MM.1S (cell line): ENCODE data around the gene B4GALNT1.

Source experiments
- DNase-seq: peaks from one replicate; pipeline ENCODE4 v3.0.0-alpha.2; 2015
- H2AFZ ChIP-seq: fragments of 300-600 bp; sonication (generic); 2 replicates; pipeline ENCODE4 v1.6.0; 2016; ENCODE audit warnings: antibody characterized with exemption, low read length
- H3F3A ChIP-seq: fragments of 300-600 bp; sonication (generic); 2 replicates; pipeline ENCODE4 v1.6.1; 2016; ENCODE audit warnings: mild to moderate bottlenecking, antibody characterized with exemption, low read length, moderate library complexity, mixed read lengths; ENCODE audit not compliant: insufficient read depth
- H3K27ac ChIP-seq: fragments of 300-600 bp; sonication (generic); 2 replicates; pipeline ENCODE4 v1.5.1; 2016; ENCODE audit warnings: mild to moderate bottlenecking, low read length
- H3K27me3 ChIP-seq: fragments of 300-600 bp; sonication (generic); replicated peaks from 2 replicates; pipeline ENCODE4 v1.6.0; 2016; ENCODE audit warnings: low read length; ENCODE audit not compliant: insufficient read depth
- H3K36me3 ChIP-seq: fragments of 300-600 bp; sonication (generic); replicated peaks from 2 replicates; pipeline ENCODE4 v1.6.1; 2016; ENCODE audit warnings: mild to moderate bottlenecking, low read length, mixed read lengths; ENCODE audit not compliant: insufficient read depth
- H3K4me1 ChIP-seq: fragments of 300-600 bp; sonication (generic); 2 replicates; pipeline ENCODE4 v1.6.1; 2016; ENCODE audit warnings: low read length, mixed read lengths
- H3K4me2 ChIP-seq: fragments of 300-600 bp; sonication (generic); 2 replicates; pipeline ENCODE4 v1.6.0; 2016; ENCODE audit warnings: low read depth, low read length
- H3K4me3 ChIP-seq: fragments of 300-600 bp; sonication (generic); 2 replicates; pipeline ENCODE4 v1.5.1; 2016; ENCODE audit warnings: low read length, mixed read lengths
- H3K79me2 ChIP-seq: fragments of 300-600 bp; sonication (generic); 2 replicates; pipeline ENCODE4 v1.6.1; 2016; ENCODE audit warnings: mixed run types, low read length, mixed read lengths
- H3K9ac ChIP-seq: fragments of 300-600 bp; sonication (generic); 2 replicates; pipeline ENCODE4 v1.6.1; 2016; ENCODE audit warnings: low read length, mixed read lengths
- H3K9me2 ChIP-seq: fragments of 300-600 bp; sonication (generic); replicated peaks from 2 replicates; pipeline ENCODE4 v1.6.1; 2016; ENCODE audit warnings: mild to moderate bottlenecking, low read length, mixed read lengths; ENCODE audit not compliant: insufficient read depth
- H3K9me3 ChIP-seq: fragments of 300-600 bp; sonication (generic); replicated peaks from 2 replicates; pipeline ENCODE4 v1.6.1; 2016; ENCODE audit warnings: mild to moderate bottlenecking, low read length, mixed read lengths; ENCODE audit not compliant: insufficient read depth
- H4K20me1 ChIP-seq: fragments of 300-600 bp; sonication (generic); 2 replicates; pipeline ENCODE4 v1.6.1; 2016; ENCODE audit warnings: mild to moderate bottlenecking, low read length, moderate library complexity, mixed read lengths; ENCODE audit not compliant: insufficient read depth
- CTCF ChIP-seq: fragments of 300-600 bp; sonication (generic); IDR thresholded peaks from 2 replicates; pipeline ENCODE4 v1.5.1; 2016; ENCODE audit warnings: antibody characterized with exemption, low read length, mixed read lengths
- EZH2 ChIP-seq: fragments of 300-600 bp; sonication (generic); optimal IDR thresholded peaks from 2 replicates; pipeline ENCODE3; 2017; ENCODE audit warnings: low read depth, mild to moderate bottlenecking, antibody characterized with exemption, low read length, mixed read lengths
- EZH2phosphoT487 ChIP-seq: fragments of 300-600 bp; sonication (generic); IDR thresholded peaks from 2 replicates; pipeline ENCODE4 v1.6.1; 2018; ENCODE audit warnings: antibody characterized with exemption, low read length

B4GALNT1 gene

DNA sequence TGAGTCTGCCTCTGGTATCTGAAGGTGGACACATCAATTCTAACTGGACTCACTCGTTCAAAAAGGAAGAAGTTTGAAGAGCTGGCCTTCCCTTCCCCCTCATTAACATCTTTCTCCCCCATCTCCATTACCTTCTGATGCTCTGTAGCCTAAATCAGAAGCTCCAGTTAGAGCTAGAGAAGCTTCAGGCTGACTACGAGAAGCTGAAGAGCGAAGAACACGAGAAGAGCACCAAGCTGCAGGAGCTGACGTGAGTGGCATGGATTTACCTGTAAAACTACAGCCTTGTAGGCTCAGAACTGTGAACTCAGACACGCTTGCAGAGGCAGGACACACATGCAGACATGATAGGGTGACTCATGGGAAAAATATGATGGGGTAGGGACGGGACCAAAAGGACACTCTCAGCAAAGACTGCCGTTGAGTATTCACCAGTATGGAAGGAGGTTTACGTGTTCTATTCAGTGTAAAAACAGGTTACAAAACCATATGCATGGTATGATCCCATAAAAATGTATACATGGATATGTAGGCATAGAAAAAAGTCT is 56.3 kb downstream of the B4GALNT1 start:
- no peak for DNase-seq
- no peaks in the 10 kb centered on the region for H3K79me2 ChIP-seq
- no peak overlapping the region for H3K9ac ChIP-seq
- H3K4me3 ChIP-seq, result no peak overlapping the region
- H3F3A ChIP-seq, result no peaks in the 10 kb centered on the region
- 0 out of 2 replicates have a peak overlapping the region, but pooled peaks have one; percentile 19 for H2AFZ ChIP-seq
- 0 out of 2 replicates have a peak, but pooled peaks cover 2% of the 10 kb centered on the region for H3K27me3 ChIP-seq
- no peaks in the 10 kb centered on the region for H3K9me2 ChIP-seq
- no peak overlapping the region for H3K27ac ChIP-seq
- H3K4me1 ChIP-seq, result no peaks in the 10 kb centered on the region
- H4K20me1 ChIP-seq, result no peaks in the 10 kb centered on the region
- no peak overlapping the region for H3K4me2 ChIP-seq
- no peaks in the 10 kb centered on the region for H3K9me3 ChIP-seq
- TF ChIP-seq EZH2phosphoT487, result no peak
- TF ChIP-seq EZH2, result no peak
- no peak for TF ChIP-seq CTCF
- H3K36me3 ChIP-seq, result no peaks in the 10 kb centered on the region
